Peyer's patch (tissue), 4 donors: ENCODE data around the gene PLEKHA6. TPM values are rescaled to one million over a fixed set of nuclear protein-coding genes. Genes with fewer than 3 reads are reported as not detected.

Source experiments
- DNase-seq, 3 donors: peaks; one replicate each; pipeline ENCODE4 v3.0.0-alpha.2; 2017 to 2019
- H3K27ac ChIP-seq, 4 donors: fragments of 200-600 bp; sonication (generic); one replicate each; pipeline ENCODE4 v1.5.1; 2016 to 2019
- H3K27me3 ChIP-seq, 2 donors: fragments of 200-600 bp; sonication (generic); one replicate each; pipeline ENCODE4 v1.5.1; 2019
- H3K36me3 ChIP-seq, 3 donors: fragments of 200-600 bp; sonication (generic); one replicate each; pipeline ENCODE4 v1.5.1; 2016 to 2019
- H3K4me1 ChIP-seq, 4 donors: fragments of 200-600 bp; sonication (generic); one replicate each; pipeline ENCODE4 v1.5.1; 2016 to 2019
- H3K4me3 ChIP-seq, 4 donors: fragments of 200-600 bp; sonication (generic); 1 replicate in 3 of 4; 2 replicates in 1 of 4; pipeline ENCODE4 v1.5.1; 2016 to 2019; ENCODE audit warnings: mild to moderate bottlenecking in 1 of 4
- H3K9me3 ChIP-seq, 4 donors: fragments of 200-600 bp; sonication (generic); one replicate each; pipeline ENCODE4 v1.5.1; 2016 to 2019; ENCODE audit warnings: mild to moderate bottlenecking in 1 of 4
- CTCF ChIP-seq, 6 experiments: fragments of 450-650 bp in 4 of 6; fragments of 200-600 bp in 2 of 6; sonication (generic) in 1 of 6; IDR thresholded peaks; one replicate each; pipeline ENCODE4 v1.5.1; 2017 to 2019; ENCODE audit warnings: antibody characterized with exemption in 6 of 6, mild to moderate bottlenecking in 3 of 6, moderate library complexity in 1 of 6
- POLR2A ChIP-seq, 2 donors: fragments of 450-650 bp; IDR thresholded peaks; one replicate each; pipeline ENCODE4 v1.5.1; 2017; ENCODE audit warnings: antibody characterized with exemption in 2 of 2, mild to moderate bottlenecking in 2 of 2, moderate library complexity in 2 of 2
- total RNA-seq, 4 donors: library from RNA; depleted of rRNA; stranded (reverse); fragments of >200 nt; gene quantifications; one replicate each; pipeline ENCODE4 v1.1.0, GENCODE V29; 2016

PLEKHA6 gene
- total RNA-seq, 4 donors from 2014 or later = 57.3 to 91.6 (median 70.2) TPM

GRCh38 chr1:204258213-204259115 is 101.3 kb downstream of the PLEKHA6 start:
- Histone ChIP-seq H3K27me3 (no peaks in the 10 kb centered on the region), H3K9me3 (no peaks in the 10 kb centered on the region), H3K27ac (no peak overlapping the region), H3K4me1 (peaks cover 0 to 5% (median 0%) of the 10 kb centered on the region in 4 donors), H3K36me3 (peaks cover 0 to 57% (median 0%) of the 10 kb centered on the region in 3 donors), H3K4me3 (no peak overlapping the region)
- TF ChIP-seq POLR2A (IDR thresholded peaks at IDR 0.05) (no peak), CTCF (IDR thresholded peaks at IDR 0.05) (peak in 4 of 6 experiments; percentile 47 to 68 (median 62))
- DNase-seq = peak; percentile 28 to 73 (median 71)

GRCh38 chr1:204257446-204257845 is 102.3 kb downstream of the PLEKHA6 start:
- Histone ChIP-seq H3K9me3 (no peaks in the 10 kb centered on the region), H3K27ac (no peak overlapping the region), H3K36me3 (peaks cover 0 to 51% (median 0%) of the 10 kb centered on the region in 3 donors), H3K27me3 (no peaks in the 10 kb centered on the region), H3K4me1 (no peaks in the 10 kb centered on the region), H3K4me3 (no peak overlapping the region)
- no peak for DNase-seq
- TF ChIP-seq CTCF (IDR thresholded peaks at IDR 0.05) (no peak), POLR2A (IDR thresholded peaks at IDR 0.05) (no peak)

- H3K36me3 ChIP-seq = peaks cover 0 to 44% (median 0%) of the 10 kb centered on the region in 3 donors
- TF ChIP-seq CTCF (IDR thresholded peaks at IDR 0.05) = no peak
- H3K9me3 ChIP-seq = no peaks in the 10 kb centered on the region
Observed at GRCh38 chr1:204256531-204256930, 103.2 kb downstream of the PLEKHA6 start.

GRCh38 chr1:204255966-204256365 is 103.8 kb downstream of the PLEKHA6 start:
- peak overlapping the region in 1 of 4 donors; percentile 12 for H3K27ac ChIP-seq
- H3K9me3 ChIP-seq = no peaks in the 10 kb centered on the region
- TF ChIP-seq CTCF (IDR thresholded peaks at IDR 0.05) (no peak), POLR2A (IDR thresholded peaks at IDR 0.05) (no peak)
- no peak for DNase-seq
- H3K4me3 ChIP-seq = no peak overlapping the region
- H3K27me3 ChIP-seq = no peaks in the 10 kb centered on the region
- H3K4me1 ChIP-seq = no peaks in the 10 kb centered on the region
- peaks cover 0 to 43% (median 0%) of the 10 kb centered on the region in 3 donors for H3K36me3 ChIP-seq

More at GRCh38 chr1:204256531-204256930, 103.2 kb downstream of the PLEKHA6 start:
- DNase-seq = no peak
- H3K4me3 ChIP-seq = no peak overlapping the region
- H3K27me3 ChIP-seq = no peaks in the 10 kb centered on the region
- no peaks in the 10 kb centered on the region for H3K4me1 ChIP-seq
- H3K27ac ChIP-seq = no peak overlapping the region

GRCh38 chr1:204255225-204255624 is 104.5 kb downstream of the PLEKHA6 start:
- Histone ChIP-seq H3K27me3 (no peaks in the 10 kb centered on the region), H3K27ac (peak overlapping the region in 1 of 4 donors; percentile 9), H3K36me3 (peaks cover 0 to 43% (median 0%) of the 10 kb centered on the region in 3 donors), H3K4me3 (no peak overlapping the region), H3K9me3 (no peaks in the 10 kb centered on the region), H3K4me1 (no peaks in the 10 kb centered on the region)
- no peak for TF ChIP-seq CTCF (IDR thresholded peaks at IDR 0.05)
- no peak for TF ChIP-seq POLR2A (IDR thresholded peaks at IDR 0.05)
- DNase-seq = no peak
